HEK293 (cell line): ENCODE measurements around the gene TEFM.
"Not testable (repeated sequence)": the region's sequence is repeated elsewhere in the genome, so short reads cannot be mapped to it uniquely, and the experiment has no call there.

Experiments
- CTCF ChIA-PET: fragments of 350-600 bp; formaldehyde crosslinking; extraction: SDS; loops from one replicate; lab custom pipeline; 2021; ENCODE audit warnings: antibody characterized with exemption; lab: Yijun Ruan, JAX
- POLR2A ChIA-PET: fragments of 300-600 bp; formaldehyde crosslinking; extraction: SDS; loops from one replicate; lab custom pipeline; 2020; ENCODE audit warnings: antibody characterized with exemption, inconsistent platforms; lab: Yijun Ruan, JAX
- H3K27ac ChIP-seq: fragments of 200-500 bp; sonication (Bioruptor generic); 2 replicates; pipeline ENCODE4 v1.5.1; 2014; ENCODE audit warnings: low read depth, low read length, control low read depth, inconsistent platforms; ENCODE audit errors: extremely low read depth
- H3K36me3 ChIP-seq, 2 experiments: fragments of 200-500 bp in 1 of 2; sonication (Bioruptor generic) in 1 of 2; 1 replicate in 1 of 2; 2 replicates in 1 of 2; pipeline ENCODE4 v1.5.1; 2014 to 2017; ENCODE audit warnings: inconsistent platforms in 2 of 2, low read length in 2 of 2; ENCODE audit not compliant: control insufficient read depth in 2 of 2, insufficient read depth in 1 of 2
- H3K4me1 ChIP-seq: fragments of 200-500 bp; sonication (Bioruptor generic); 2 replicates; pipeline ENCODE4 v1.5.1; 2014; ENCODE audit warnings: mild to moderate bottlenecking, low read length, inconsistent platforms; ENCODE audit not compliant: control insufficient read depth, insufficient read depth
- H3K4me3 ChIP-seq: 2 replicates; pipeline ENCODE4 v1.5.1; 2011; ENCODE audit warnings: low read depth, mild to moderate bottlenecking, control low read depth, low read length, moderate library complexity
- H3K9me3 ChIP-seq: fragments of 200-500 bp; sonication (Bioruptor generic); 2 replicates; pipeline ENCODE4 v1.5.1; 2014; ENCODE audit warnings: low read depth, low read length, inconsistent platforms; ENCODE audit not compliant: control insufficient read depth, insufficient read depth
- AEBP2 ChIP-seq: fragments of 450-650 bp; formaldehyde crosslinking; IDR thresholded peaks from 2 replicates; pipeline ENCODE4 v1.5.1; 2016; ENCODE audit warnings: missing biosample characterization, missing genetic modification characterization, borderline replicate concordance
- PRDM1 ChIP-seq: fragments of 450-650 bp; formaldehyde crosslinking; IDR thresholded peaks from 2 replicates; pipeline ENCODE4; 2016; ENCODE audit warnings: missing biosample characterization, missing genetic modification characterization
- SCRT2 ChIP-seq: fragments of 450-650 bp; formaldehyde crosslinking; IDR thresholded peaks from 2 replicates; pipeline ENCODE4 v1.5.1; 2016; ENCODE audit warnings: missing biosample characterization, missing genetic modification characterization
- ZBTB10 ChIP-seq: fragments of 450-650 bp; formaldehyde crosslinking; IDR thresholded peaks from 2 replicates; pipeline ENCODE4 v1.5.1; 2016; ENCODE audit warnings: missing biosample characterization, missing genetic modification characterization
- ZBTB20 ChIP-seq: fragments of 450-650 bp; formaldehyde crosslinking; IDR thresholded peaks from 2 replicates; pipeline ENCODE4 v1.5.1; 2016; ENCODE audit warnings: missing biosample characterization, missing genetic modification characterization
- ZNF398 ChIP-seq: fragments of 450-650 bp; formaldehyde crosslinking; IDR thresholded peaks from 2 replicates; pipeline ENCODE4 v1.5.1; 2017; ENCODE audit warnings: missing biosample characterization, missing genetic modification characterization
- ZNF518A ChIP-seq: fragments of 450-650 bp; formaldehyde crosslinking; conservative IDR thresholded peaks from 2 replicates; pipeline ENCODE4 v1.5.1; 2016; ENCODE audit warnings: low read depth, missing biosample characterization, missing genetic modification characterization
- ZNF621 ChIP-seq: fragments of 450-650 bp; formaldehyde crosslinking; IDR thresholded peaks from 2 replicates; pipeline ENCODE4 v1.5.1; 2017; ENCODE audit warnings: missing biosample characterization, missing genetic modification characterization
- ZNF660 ChIP-seq: fragments of 450-650 bp; IDR thresholded peaks from 2 replicates; pipeline ENCODE4 v1.5.1; 2018; ENCODE audit warnings: missing biosample characterization, mild to moderate bottlenecking, missing genetic modification characterization
- ZNF776 ChIP-seq: fragments of 450-650 bp; formaldehyde crosslinking; IDR thresholded peaks from 2 replicates; pipeline ENCODE4 v1.5.0; 2017; ENCODE audit warnings: missing biosample characterization, missing genetic modification characterization, borderline replicate concordance
- ZSCAN23 ChIP-seq: fragments of 450-650 bp; formaldehyde crosslinking; IDR thresholded peaks from 2 replicates; pipeline ENCODE4 v1.5.1; 2016; ENCODE audit warnings: missing biosample characterization, missing genetic modification characterization

TEFM gene

GRCh38 chr17:30915833-30916611 is 10.0 kb upstream of the TEFM start (continued):
- no peak for TF ChIP-seq ZNF776 (tag by site-specific recombination)
- TF ChIP-seq, all 188 proteins: peak for 0

GRCh38 chr17:30913955-30914354 is 7.9 kb upstream of the TEFM start:
- H3K4me1 ChIP-seq = no peaks in the 10 kb centered on the region
- ChIA-PET POLR2A (no interaction called here), CTCF (no interaction called here)
- no peaks in the 10 kb centered on the region for H3K9me3 ChIP-seq
- no peak overlapping the region for H3K4me3 ChIP-seq
- no peak for TF ChIP-seq ZNF398 (tag by site-specific recombination)
- no peak for TF ChIP-seq ZNF660
- TF ChIP-seq ZSCAN23 (tag by site-specific recombination) = no peak
- no peak for TF ChIP-seq ZBTB10 (tag by site-specific recombination)
- no peak for TF ChIP-seq PRDM1
- no peak for TF ChIP-seq AEBP2 (tag by site-specific recombination)
- no peak for TF ChIP-seq ZBTB20 (tag by site-specific recombination)
- no peak for TF ChIP-seq SCRT2 (tag by site-specific recombination)
- no peak for TF ChIP-seq ZNF518A (tag by site-specific recombination)
- no peak for TF ChIP-seq ZNF621 (tag by site-specific recombination)
- no peak overlapping the region for H3K27ac ChIP-seq
- H3K36me3 ChIP-seq = no peaks in the 10 kb centered on the region

GRCh38 chr17:30910151-30910550 is 4.1 kb upstream of the TEFM start:
- H3K36me3 ChIP-seq, H3K27ac ChIP-seq, H3K4me3 ChIP-seq, H3K4me1 ChIP-seq, POLR2A ChIA-PET, H3K9me3 ChIP-seq: not testable (repeated sequence)
- CTCF ChIA-PET = interaction anchor here (0.6 to 1.1 kb wide), 3 partner anchors 33 to 307 kb away, joined by 3 to 4 read pairs (median 3); no protein-coding TSS in a partner anchor
